ENCODE measurements around the gene LRRC37B. TPM values are rescaled to one million over a fixed set of nuclear protein-coding genes. Genes with fewer than 3 reads are reported as not detected.
"Not testable (repeated sequence)": the region's sequence is repeated elsewhere in the genome, so short reads cannot be mapped to it uniquely, and the experiment has no call there.

LRRC37B gene
- total and polyA plus RNA-seq, 8 donors, result 3.2 to 132 (median 16.3) TPM

DNA sequence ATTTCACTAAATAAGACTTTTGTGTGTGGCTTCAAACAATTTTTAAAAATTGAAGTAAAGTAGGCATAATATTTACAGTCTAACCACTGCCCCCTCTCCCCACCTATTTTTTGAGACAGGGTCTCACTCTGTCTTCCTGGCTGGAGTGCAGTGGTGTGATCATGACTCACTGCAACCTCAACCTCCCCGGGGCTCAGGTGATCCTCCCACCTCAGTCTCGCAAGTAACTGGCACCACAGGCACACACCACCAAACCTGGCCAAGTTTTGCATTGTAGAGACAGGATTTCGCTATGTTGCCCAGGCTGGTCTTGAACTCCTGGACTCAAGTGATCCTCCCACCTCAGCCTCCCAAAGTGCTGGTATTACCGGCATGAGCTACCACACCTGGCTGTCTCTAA lies 47.8 kb downstream of the LRRC37B start:
- DNase-seq; intact Hi-C loops (cut with DNase I; ENCODE audit: low total_unique reads): not testable (repeated sequence)
- 83 to 91% (median 88%) methylated on average over 3 to 4 of the region's 4 CpGs for WGBS, 5 donors

DNA sequence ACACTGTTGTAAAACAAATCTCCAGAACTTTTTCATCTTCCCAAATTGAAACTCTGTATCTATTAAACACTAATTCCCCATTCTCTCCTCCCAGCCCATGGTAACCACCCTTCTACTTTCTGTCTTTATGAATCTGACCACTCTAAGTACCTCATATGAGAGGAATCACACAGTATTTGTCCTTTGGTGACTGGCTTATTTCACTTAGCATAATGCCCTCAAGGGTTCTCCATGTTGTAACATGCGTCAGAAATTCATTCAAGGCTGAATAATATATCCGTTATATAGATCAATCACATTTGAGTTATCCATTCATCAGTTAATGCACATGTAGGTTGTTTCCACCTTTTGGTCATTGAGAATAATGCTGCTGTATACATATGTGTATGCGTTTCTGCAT lies 48.2 kb downstream of the LRRC37B start:
- H3K4me1 ChIP-seq; H3K9me3 ChIP-seq; H3K27ac ChIP-seq; H3K36me3 ChIP-seq; H3K27me3 ChIP-seq; H3K4me3 ChIP-seq; DNase-seq; intact Hi-C loops (cut with DNase I; ENCODE audit: low total_unique reads): not testable (repeated sequence)
- 80 to 91% (median 89%) methylated on average over 2 of the region's 3 CpGs for WGBS, 5 donors

More for the DNA sequence above, 47.8 kb downstream of the LRRC37B start:
- not testable (repeated sequence) for H3K4me3 ChIP-seq, H3K36me3 ChIP-seq, H3K9me3 ChIP-seq, H3K4me1 ChIP-seq, H3K27me3 ChIP-seq, H3K27ac ChIP-seq

DNA sequence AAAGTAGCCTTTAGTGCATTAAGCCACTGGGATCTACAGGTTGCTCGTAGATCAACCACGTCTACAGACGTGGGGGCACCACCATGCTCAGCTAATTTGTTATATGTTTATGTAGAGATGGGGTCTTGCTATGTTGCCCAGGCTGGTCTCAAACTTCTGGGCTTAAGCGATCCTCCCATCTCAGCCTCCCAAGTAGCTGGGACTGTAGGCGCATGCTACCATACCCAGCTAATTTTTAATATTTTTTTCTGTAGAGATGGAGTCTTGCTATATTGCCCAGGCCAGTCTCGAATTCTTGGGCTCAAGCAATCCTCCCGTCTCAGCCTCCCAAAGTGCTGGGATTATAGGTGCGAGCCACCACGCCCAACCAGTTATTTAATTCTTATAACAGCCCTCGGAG lies 49.3 kb downstream of the LRRC37B start:
- H3K36me3 ChIP-seq; H3K9me3 ChIP-seq; DNase-seq; H3K27ac ChIP-seq; H3K4me1 ChIP-seq; H3K27me3 ChIP-seq; H3K4me3 ChIP-seq; intact Hi-C loops (cut with DNase I; ENCODE audit: low total_unique reads): not testable (repeated sequence)
- 89 to 96% (median 94%) methylated on average over 7 to 8 of the region's 10 CpGs for WGBS, 5 donors

DNA sequence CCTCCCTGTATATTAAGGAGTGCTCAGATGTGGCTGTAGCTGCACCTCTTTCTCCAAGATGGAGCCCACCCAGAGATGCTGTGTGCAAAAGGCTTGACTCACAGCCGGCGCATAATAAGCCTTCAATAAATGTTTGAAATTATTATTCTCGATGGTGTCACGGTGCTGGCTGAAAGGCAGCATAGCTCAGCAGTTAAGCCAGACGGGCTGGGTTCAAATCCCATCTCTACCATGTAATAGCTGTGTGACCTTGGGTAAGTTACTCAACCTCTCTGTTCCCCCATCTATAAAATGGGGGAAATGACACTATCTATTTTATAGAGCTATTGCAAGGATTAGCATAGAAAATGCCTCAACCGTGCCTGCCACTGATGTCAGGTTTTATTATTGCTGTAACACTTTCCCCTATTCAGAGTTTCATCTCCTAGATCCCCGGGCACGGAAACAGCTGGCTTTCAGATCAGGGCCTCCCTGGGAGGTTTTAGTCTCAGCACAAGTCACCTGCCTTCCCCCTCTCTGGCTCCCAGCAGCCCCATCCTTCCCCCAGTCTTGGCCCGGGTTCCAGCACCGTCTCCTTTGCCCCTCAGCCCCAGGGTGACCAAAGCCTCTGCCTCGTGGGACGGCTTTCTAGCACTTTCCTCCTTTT lies 50.4 kb downstream of the LRRC37B start:
- 76 to 82% (median 80%) methylated on average over 11 to 12 of the region's 12 CpGs for WGBS, 5 donors
- intact Hi-C loops (cut with DNase I; ENCODE audit: low total_unique reads); DNase-seq: not testable (repeated sequence)

DNA sequence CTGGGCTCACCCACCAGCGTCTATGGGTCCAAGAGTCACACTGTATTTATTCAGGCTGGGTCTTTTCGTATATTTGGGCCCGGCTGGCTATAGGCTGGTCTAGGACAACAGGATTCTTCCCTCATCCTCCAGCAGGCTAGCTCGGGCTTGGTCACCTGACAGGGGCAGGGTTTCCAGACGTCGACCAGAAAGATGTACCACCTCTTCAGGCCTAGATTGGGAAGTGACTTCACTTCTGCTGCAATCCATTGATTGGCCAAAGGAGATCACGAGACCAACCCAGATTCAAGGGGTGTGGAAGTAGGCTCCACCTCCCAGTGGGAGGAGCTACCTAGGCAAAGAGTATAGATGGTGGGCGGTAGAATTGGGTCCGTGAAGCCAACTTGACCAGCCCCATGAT lies 53.5 kb downstream of the LRRC37B start:
- H3K4me1 ChIP-seq; H3K27ac ChIP-seq; H3K27me3 ChIP-seq; intact Hi-C loops (cut with DNase I; ENCODE audit: low total_unique reads); H3K9me3 ChIP-seq; H3K4me3 ChIP-seq; DNase-seq; H3K36me3 ChIP-seq: not testable (repeated sequence)
- 10 to 42% (median 31%) methylated on average over 2 to 3 of the region's 9 CpGs; no CpG with 5 or more reads in 2 of the 5 donors for WGBS, 5 donors

More for the DNA sequence above, 50.4 kb downstream of the LRRC37B start:
- not testable (repeated sequence) for H3K27ac ChIP-seq, H3K27me3 ChIP-seq, H3K4me1 ChIP-seq, H3K4me3 ChIP-seq, H3K9me3 ChIP-seq, H3K36me3 ChIP-seq

DNA sequence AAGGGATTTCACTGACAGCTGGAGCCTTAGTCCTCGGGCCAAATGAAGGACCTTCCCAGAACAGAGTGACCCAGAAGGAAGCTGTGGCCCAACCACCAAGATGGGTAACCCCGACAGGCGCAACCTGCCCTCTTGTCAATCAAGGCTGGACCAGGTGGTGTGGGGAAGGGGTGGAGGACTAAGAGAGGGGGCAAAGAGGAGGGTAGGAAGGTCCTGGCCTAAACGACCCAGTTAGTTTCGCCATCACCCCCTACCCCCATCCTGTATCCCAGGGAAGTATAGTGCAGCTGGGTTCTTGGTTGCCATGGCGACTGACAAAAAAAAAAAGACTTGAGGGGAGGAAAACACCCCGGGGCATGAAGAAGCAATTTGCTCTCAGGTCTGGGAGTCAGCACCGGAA lies 54.7 kb downstream of the LRRC37B start:
- H3K9me3 ChIP-seq; H3K36me3 ChIP-seq; H3K4me1 ChIP-seq; H3K4me3 ChIP-seq; intact Hi-C loops (cut with DNase I; ENCODE audit: low total_unique reads); DNase-seq; H3K27me3 ChIP-seq; H3K27ac ChIP-seq: not testable (repeated sequence)
- WGBS, 5 donors, result 65 to 77% (median 69%) methylated on average over 5 to 8 of the region's 8 CpGs

DNA sequence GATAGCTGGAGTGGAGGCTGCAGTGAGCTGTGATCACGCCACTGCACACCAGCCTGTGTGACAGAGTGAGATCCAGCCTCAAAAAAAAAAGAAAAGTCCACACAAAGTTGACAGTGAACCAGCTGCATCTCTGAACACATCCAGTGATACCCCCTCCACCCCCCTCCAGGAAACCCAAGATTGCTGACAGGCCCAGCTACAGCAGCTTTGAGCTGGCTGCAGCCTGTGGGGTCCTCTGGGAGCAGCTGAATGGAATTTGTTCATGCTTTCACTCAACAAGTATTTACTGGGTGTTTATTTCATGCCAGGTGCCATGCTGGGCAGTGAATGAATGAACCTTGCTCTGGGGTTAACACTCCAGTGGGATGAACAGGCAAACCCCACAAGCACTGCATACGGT lies 56.9 kb downstream of the LRRC37B start:
- H3K36me3 ChIP-seq; H3K4me3 ChIP-seq; H3K27me3 ChIP-seq; H3K27ac ChIP-seq; intact Hi-C loops (cut with DNase I; ENCODE audit: low total_unique reads); DNase-seq; H3K4me1 ChIP-seq; H3K9me3 ChIP-seq: not testable (repeated sequence)
- 89 to 100% (median 91%) methylated on average over 1 to 2 of the region's 2 CpGs for WGBS, 5 donors

DNA sequence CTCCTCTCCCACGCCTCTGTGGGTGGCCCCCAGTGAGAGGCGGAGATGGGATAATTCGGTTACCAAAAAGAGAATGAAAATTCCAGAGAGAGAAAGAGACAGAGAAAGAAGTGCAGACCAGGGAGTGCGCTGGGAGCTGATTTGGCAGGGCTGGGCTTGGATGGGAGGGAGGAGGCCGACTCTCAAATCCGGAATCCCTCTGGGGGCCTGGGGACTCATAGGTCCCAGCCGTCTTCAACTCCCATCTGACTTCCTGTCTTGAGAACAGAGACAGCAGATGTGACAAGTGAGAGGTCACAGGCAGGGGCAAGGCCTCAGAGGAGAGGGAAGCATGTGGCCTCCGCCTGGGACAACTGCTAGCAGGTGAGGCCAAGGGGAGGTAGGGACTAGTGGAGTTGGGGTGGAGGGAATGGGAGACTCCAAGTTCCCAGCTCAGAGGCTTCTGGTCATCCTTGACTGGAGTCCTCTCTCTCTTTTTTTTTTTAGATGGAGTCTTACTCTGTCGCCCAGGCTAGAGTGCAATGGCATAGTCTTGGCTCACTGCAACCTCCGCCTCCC lies 59.0 kb downstream of the LRRC37B start:
- intact Hi-C loops (cut with DNase I; ENCODE audit: low total_unique reads); H3K4me1 ChIP-seq; H3K9me3 ChIP-seq; H3K27me3 ChIP-seq; H3K4me3 ChIP-seq; H3K36me3 ChIP-seq; DNase-seq; H3K27ac ChIP-seq: not testable (repeated sequence)
- WGBS, 5 donors, result 70 to 90% (median 85%) methylated on average over 5 to 8 of the region's 10 CpGs
